Stimulated activated CD4-positive, alpha-beta T cell treated with anti-CD3 and anti-CD28 coated beads, Interleukin-4, amount 100 ng/mL, for 24 hours (primary cell): Measurements from ENCODE around the gene THEMIS.

Experiments used
- DNase-seq: peaks from one replicate; pipeline ENCODE4 v3.0.0-alpha.2; 2020

THEMIS gene

DNA sequence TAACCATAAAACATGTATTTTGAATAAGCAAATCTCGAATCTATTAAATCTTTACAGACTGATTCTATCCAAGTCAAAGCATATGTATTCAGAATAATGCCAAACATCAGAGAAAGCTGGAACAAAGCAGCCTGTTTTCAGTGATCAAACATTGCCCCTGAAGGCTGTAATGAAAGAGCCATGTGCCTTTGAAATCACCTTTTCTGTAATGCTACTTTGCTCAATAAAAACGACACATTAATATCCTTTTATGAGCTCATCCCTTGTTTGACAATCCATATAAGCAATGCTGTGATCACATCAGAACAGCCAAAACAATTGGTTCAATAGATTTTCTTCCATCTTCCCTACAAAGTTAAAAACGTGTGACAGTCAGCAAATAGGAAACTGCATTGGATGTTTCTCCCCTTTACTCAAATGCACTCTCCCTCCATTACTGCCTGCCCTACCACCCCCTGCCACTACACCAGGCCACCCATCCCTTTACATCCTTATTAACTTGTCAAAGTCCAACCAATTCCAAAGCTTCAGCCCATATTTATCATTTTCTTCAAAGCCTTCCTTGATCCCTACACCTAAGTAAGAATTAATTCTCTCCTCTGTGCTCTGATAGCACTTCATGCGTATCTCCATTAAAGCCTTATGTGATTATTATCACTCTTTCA, 42.0 kb downstream of the THEMIS start:
- no peak for DNase-seq

DNA sequence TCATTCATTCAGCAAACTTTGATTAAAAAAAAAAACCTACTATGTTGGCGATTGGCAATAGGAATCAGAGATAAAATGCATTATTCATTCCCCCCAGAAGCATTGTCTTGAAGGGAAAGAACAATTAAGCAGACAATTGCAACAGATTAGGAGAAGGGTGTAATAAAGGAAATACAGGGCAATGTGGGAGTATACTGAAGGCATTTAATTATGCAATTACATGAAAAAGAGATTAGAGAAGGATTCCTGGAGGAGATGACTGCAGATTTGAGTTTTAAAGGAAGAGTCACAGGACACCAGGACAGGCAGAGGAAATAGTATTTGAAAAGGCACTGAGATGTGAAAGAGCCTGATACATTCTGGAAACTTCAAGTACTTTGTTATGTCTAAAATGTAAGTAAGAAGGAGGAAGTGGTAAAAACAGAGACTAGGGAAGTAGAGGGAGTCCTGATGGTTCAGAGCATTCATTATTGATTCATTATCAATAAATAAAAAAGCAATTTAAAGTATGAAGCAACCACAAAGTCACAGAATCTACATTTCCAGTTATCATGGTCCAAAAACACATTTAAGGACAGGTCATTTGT, 43.7 kb downstream of the THEMIS start:
- no peak for DNase-seq

DNA sequence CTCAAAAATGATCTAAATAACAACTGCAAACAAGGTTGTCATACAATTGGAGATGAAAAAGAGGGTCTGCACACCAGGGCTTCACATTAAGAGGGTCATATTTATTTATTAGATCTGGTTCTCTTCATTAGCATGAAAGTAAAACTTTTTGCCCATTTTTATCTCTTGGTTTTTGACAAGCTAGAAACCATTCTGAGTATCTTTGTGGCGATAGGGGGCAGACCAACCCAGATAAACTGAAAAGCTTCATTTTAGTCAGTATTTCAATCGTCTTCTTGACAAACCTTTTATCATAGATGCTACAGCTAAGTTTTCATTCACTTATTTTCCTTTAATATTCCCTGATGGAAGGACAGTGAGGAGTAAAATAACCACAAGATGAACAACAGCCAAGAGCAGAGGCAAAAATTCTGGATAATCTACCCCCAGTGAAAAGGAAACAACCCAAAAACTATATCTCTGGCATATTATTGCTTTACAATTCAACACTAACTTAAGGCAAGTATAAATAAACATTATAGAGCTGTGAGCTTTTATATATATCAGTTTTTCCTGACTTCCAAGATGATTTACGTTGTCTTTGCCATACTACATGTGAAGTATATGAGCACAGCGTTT, 45.2 kb downstream of the THEMIS start:
- DNase-seq = peak; percentile 60

DNA sequence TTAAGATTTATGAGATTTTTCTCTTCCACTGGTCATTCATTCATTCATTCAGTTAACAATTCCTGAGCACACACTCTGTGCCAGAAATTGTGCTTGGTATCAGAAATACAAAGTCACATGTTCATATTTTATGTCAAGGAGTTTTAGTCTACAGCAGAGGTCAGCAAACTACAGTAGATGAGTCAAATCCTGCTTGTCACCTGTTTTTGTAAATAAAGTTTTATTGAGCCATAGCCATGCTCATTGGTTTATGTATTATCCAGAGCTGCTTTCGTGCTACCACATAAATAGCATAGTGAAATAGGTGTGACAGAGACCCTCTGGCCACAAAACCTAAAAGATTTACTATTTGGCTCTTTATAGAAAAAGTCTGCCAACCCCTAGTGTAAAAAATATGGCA, 46.8 kb downstream of the THEMIS start:
- no peak for DNase-seq

DNA sequence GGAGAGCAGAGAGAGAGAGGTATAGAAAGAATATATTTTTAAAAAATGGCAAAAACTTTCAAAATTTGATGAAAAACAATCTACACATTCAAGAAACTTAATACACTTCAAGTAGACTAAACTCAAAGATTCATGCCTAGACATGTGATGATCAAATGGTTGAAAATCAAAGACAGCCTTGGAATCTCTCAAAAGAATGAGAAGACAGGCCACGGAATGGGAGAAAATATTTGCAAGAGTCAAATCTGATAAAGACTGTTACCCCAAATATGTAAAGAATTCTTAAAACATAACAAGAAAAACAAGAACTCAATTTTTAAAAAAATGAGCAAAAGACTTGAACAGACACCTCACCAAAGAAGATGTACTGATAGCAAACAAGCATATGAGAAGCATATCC, 49.7 kb downstream of the THEMIS start:
- no peak for DNase-seq

DNA sequence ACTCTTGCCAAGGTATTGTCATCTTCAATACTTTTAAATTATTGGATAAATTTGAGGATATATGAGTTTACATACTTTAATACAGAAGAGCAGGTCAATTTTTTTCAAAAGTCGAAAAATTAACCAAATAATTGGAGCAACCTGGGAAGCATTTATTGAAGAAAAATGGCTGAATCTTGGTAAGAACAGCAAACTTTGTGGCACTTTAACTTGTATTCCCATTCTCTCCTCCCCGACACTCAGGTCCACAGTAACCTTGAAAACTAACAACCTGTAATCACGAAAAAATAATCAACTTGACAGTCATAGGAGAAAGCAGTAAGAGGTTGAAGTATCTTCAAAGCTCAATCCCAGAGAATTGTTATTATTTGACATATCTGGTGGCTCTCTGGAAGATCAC, 55.6 kb downstream of the THEMIS start:
- no peak for DNase-seq

DNA sequence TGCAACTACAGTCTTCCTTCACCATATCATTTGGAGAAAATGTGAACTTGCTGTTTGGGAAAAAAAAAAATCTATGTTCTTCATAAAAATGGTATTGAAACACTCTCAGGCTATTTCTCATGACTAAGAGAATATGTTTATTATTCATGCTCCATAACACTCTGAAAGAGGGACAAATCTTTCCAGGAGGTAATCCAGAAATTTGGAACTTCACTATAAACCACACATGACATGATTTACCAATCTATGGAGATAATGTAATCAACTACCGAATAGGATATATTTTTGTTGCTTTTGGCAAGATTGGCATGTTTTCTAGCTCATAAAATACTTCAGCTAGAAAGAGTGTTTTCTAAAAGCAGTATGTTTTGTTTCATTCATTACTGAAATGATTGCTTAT, 56.3 kb downstream of the THEMIS start:
- no peak for DNase-seq

DNA sequence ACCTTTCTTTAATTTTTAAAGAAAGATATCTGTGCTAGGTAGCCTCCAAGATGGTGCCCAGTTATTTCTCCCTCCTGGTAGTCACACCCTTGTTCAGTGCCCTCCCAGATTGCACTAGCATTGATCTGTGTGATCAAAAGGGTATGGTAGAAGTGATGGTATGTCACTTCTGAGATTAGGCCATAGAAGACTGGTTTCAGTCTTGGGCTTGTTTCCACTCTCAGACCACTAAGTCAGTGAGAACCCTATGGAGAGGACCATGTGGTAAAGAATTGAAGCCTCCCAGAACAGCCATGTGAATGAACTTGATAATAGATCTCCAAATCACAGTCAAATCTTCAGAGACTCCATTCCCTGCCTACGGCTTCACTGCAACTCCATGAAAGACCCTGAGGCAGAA, 57.3 kb downstream of the THEMIS start:
- no peak for DNase-seq

DNA sequence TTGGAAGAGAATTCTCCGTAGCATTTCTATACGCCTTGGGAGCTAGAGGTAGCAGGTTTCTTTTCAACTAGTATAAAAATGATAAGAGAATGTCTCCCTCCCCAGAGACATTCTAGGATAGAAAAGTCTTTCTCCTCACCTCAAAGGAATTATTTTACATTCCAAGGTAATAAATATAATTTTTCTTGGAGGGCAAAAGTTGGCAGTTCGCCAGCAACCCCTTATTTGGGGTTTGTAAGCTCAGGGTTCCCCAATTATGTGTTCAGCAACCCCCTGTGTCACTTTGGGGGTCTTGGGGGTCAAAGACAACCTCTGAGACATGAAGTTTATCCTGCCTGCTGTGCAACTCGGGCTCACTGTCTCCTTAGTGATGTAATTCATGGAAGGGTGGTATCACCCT, 58.3 kb downstream of the THEMIS start:
- DNase-seq = no peak

DNA sequence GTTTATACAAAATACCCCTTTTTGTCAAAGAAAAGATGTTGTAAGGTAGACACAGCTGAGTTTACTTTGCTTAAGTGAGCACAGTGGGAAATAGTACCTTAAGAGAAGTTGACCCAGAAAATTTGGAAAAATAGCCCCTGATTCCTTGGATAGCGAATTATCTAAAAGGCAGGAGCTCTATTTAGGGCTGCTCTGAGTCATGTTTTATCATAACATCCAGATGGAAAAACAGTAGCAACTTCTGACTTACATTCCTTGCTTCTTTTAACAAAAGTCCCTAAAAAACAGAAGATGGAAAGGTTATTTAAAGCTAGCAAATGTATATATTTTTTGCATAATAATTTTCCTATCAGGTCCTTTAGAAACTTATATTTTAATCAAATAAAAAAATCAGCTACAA, 59.0 kb downstream of the THEMIS start:
- no peak for DNase-seq

DNA sequence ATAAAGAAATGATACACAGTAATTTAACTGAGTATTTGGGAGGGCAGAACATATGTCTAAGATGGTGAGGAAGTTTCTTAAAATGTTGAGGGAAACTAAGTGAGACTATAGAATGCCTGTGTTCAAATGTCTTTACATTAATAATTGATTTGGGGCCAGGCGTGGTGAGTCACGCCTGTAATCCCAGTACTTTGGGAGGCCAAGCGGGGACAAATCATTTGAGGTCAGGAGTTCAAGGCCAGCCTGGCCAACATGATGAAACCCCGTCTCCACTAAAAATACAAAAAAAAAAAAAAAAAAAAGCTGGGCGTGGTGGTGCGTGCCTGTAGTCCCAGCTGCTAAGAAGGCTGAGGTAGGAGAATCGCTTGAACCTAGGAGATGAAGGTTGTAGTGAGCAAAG, 66.7 kb downstream of the THEMIS start:
- DNase-seq = no peak

DNA sequence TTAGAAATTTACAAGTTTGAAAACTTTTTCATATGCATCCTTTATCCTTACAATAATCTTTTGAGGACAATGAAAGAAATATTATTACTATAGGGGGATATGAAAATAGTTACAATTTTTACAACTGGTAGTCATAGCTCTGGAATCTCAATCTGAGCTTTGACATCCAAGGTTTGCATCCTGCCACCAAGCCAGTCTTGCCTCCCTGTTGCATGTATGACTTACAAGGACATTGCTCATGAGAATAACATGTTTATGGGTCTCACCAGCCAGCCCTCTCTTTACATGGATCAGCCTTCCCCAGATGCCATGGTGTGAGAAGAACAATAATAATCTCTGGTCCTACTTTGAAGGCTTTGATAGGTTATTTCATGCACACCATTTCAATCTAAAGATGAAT, 67.5 kb downstream of the THEMIS start:
- DNase-seq = no peak

DNA sequence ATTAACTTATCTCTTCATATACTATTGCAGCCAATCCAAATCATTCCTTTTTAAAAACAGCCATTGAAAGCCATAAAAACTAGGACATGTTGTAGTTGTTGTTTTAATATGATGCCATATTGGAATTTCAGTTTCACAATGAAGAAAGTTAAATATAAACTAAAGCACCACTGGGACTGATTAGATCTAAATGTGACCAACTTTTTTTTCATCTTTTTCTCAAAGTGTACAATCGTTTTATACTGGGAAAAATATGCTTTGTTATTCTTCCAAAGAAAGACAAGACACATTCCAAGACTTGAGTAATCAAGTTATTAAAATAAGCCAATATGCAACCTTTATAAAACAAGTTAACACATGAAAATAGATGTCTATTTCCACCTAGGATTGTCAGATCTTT, 68.5 kb downstream of the THEMIS start:
- DNase-seq = no peak

DNA sequence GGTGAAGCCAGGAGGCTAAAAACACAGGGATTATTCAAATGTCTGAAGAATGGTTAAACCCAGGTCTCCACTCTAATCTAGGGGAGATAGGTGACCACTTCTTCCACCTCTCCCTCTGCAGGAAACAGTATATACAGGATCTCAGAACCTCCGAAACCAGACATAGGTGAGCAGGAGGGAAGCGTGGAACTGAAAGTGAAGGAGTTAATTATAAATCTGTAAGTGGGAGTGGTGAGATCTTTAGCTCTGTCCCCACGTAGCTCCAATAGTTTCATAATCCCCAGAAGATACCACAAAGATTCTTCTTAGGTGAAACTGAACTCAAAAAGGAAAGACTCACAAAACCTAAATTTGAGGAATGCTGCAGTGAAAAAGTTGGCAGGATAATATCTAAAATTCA, 76.8 kb downstream of the THEMIS start:
- no peak for DNase-seq

DNA sequence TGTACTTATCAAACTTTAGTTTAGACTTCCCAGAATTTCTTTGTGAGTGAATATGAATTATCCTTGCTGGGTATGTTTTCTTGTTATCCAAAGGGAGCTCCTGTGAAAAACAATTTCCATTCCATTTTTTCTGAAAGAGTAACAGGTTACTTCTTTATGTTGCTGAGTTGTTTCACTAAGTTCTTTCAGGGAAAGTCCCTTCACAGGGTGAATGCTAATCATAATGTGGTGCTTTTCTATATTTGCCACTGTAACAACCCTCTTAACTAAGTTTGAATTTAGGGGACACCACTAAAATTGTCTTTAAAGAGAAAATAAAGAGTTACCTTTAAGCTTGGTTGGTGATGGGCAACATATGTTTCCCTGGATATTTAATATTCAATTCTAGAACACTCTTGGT, 79.4 kb downstream of the THEMIS start:
- no peak for DNase-seq

DNA sequence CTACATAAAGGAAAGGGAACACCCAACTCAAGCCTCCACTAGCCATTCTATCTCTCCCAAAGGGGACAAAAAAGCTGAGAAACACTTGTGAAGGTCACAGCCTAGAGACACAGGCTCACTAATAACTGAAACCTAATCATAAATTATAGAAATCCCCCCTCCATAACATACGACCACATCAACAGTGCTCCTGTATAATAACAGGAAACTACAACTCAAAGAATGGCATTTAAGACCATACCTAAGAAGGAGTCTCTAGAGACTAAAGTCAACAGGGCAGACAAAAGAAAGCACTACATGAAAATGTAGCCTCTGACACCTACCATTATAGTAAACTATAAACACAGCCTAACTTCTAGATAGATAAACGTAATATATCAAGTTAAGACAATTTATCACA, 82.7 kb downstream of the THEMIS start:
- no peak for DNase-seq

DNA sequence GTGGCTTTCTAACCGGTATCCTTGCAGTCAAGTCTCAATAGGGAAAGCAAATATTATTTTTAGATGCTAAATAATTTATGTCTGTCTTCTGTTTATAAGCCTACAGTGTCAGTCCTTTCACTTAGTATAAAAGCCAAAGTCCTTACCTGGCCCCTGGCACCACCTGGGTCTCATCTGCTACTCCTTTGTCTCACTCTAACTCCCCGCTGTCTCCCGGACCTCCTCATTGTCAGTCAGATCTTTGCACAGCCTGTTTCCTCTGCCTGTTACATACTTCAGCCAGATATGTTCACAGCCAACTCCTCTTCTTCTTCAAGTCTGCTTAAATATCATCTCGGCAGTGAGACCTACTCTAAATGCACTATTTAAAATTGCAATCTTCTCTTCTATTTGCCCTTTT, 84.2 kb downstream of the THEMIS start:
- no peak for DNase-seq

DNA sequence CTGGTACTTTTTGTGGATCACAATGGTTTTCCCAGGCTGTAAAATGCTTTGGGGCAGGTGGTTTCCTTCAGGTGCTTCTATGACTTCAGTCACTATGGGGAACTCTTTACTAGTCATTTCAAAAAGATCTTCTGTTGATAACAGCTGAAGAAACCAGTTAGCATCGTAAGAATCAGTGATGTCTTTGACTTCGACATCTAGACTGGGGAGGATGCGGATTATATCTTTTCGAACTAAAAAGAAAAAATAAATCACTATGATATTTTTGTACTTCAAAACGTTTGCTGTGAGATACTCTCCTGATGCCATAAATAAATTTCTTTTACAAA, 87.2 kb downstream of the THEMIS start:
- no peak for DNase-seq

DNA sequence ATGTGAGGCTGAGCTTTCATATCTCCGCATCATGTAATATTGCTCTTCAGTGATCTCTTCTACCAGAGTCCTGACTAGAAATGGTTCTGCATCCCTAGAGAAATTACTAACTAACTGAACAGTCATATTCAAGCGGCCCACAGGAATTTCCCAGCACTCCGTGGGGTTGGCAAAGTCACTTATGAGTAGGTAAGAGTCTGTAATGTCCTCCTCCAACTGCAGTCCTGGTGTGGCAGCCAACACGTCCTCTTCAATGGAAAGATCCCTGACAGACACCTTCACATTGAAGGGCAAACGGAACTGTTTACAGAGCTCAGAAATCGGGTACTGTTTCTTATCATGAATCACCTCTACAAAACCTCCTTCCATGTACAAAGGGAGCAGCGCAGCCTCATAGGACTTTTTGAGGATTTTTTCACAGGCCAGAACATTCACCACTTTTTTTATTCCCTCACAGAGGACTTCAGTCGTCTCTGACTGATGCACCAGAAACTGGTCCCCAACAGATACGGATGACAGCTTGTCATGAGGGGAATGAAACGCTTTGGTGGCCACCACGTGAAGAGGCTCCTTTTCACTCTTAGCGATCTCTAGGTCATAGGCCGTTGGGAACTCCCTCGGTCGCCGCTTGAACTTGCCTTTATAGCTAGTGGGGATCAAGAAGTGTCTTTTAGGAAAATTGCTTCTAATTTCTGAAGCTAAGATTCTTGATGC, 87.7 kb downstream of the THEMIS start:
- peak; percentile 42 for DNase-seq

DNA sequence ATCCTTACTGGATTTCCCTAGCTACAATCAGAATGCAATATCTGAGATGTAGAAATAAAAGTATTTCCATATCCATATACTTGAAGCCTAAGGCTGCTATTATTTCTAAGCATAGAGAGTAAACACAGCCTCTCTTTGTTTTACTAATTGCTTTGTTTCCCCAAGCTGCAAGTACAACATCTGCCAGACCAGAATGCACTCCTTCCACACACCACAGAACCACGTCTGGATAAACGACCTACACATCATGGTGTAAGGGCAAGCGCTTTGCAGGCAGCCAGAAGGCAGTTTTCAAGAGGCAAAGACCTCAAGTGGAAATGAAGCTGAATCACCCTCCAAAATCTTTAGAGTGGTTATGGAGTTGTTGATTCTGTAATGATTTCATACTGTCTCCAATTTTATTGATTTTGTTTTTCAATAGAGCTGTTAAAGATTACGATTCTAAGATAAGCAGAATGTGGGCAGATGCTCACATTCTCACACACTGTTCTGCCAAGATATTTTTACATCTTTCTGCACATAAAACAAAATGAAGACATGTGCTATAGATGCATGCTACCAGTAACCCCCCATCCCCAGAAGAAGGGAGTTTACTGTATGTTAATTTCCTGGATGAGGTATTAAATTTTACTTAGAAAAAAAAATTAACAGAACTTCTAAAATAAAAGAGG, 88.8 kb downstream of the THEMIS start:
- DNase-seq = no peak

DNA sequence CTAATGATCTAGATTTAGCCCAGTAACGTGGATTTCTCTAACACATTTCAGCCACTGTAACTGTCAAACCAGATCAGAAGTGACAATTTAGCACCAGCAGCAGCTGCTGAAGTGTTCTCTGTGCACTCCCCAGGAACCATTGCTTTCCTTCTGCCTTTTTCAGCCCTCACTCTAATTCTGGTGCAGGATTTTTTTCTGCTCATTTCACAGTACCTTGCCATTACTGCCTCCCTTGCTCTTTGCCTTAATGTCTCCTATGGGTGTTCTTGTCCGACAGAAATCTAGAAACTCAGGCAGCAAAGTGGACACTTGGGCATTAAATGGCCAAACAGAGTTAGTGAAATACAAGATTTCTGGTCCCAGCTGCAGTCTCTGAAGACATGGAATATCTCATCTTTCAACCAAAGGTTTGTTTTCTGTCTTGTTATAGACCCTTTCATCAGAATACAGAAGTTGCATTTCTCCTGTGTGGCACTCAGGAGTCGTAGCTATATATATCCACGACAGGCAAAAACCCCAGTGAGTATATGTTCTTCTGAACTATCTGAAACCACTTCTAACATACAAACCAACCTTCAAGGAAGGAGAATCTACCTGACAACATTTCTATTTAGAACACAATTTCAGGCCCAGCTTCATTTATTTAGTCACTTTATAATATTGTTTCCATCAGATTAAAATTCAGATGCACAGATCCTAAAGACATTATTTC, 92.9 kb downstream of the THEMIS start:
- no peak for DNase-seq

DNA sequence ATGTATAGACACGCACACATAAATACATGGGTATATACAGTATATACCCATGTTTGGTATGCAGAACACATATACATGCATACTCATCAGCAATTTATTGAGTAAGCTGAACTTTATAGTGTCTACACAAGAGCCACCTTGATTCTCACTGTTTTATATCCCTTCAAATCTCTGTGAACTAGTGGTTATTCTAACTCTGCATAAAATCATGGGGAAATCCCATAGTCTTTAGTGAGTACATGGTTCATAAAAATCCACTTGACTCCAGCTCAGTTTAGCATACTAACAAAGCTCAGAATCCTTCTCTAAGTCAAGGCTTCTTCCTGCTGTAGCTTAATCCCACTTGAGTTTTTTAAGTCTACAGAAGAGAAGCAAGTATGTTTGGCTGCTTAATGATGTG, 104.1 kb downstream of the THEMIS start:
- no peak for DNase-seq

DNA sequence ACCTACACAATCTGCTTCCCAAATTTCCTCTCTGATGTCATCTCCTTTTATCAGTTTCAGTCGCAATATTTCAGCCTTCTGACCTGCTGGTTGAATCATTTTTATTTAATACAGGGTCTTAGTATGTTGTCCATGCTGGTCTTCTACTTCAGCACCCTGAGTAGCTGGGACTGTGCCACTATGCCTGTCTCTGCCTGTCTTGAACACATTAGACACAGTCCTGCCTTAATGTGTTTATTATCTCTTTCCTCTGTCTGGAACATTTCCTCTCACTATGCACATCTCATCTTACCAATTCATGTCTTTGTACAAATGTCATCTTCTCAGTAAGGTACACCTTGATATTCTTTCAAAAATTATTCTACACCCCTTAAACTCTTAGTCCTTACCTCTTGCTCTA, 106.5 kb downstream of the THEMIS start:
- no peak for DNase-seq
